Activated CD4-positive, alpha-beta T cell treated with anti-CD3 and anti-CD28 coated beads, Interleukin-2, amount 10 ng/mL, durations not matched to agents 24 days and 14 days (primary cell): ENCODE results near the gene RAB5IF. TPM values are rescaled to one million over a fixed set of nuclear protein-coding genes. Genes with fewer than 3 reads are reported as not detected.
"Not testable (repeated sequence)": the region's sequence is repeated elsewhere in the genome, so short reads cannot be mapped to it uniquely, and the experiment has no call there.

Experiments used
- DNase-seq: peaks from one replicate; pipeline ENCODE4 v3.0.0; 2022
- H3K27ac Mint-ChIP-seq: one replicate; pipeline ENCODE4 v1.8.0; 2022; ENCODE audit warnings: mild to moderate bottlenecking, mixed read lengths
- H3K27me3 Mint-ChIP-seq: one replicate; pipeline ENCODE4 v1.8.0; 2022; ENCODE audit warnings: mixed read lengths
- H3K36me3 Mint-ChIP-seq: one replicate; pipeline ENCODE4 v1.8.0; 2022; ENCODE audit warnings: low read depth, mild to moderate bottlenecking, mixed read lengths
- H3K4me1 Mint-ChIP-seq: one replicate; pipeline ENCODE4 v1.8.0; 2021; ENCODE audit warnings: mixed read lengths
- H3K4me3 Mint-ChIP-seq: one replicate; pipeline ENCODE4 v1.8.0; 2022; ENCODE audit warnings: mild to moderate bottlenecking, moderate library complexity, mixed read lengths
- H3K9me3 Mint-ChIP-seq: one replicate; pipeline ENCODE4 v1.8.0; 2021; ENCODE audit warnings: mixed read lengths
- intact Hi-C: fragments of 100-400 bp; cut with micrococcal nuclease; formaldehyde crosslinking; loops from one replicate; pipeline ENCODE4 v1.15.1; 2023
- total RNA-seq: library from RNA; stranded (reverse); gene quantifications from 2 replicates; pipeline ENCODE4 v1.2.3, GENCODE V29; 2022

RAB5IF gene
- total RNA-seq, 1 donor from 2014 or later, result 122 TPM

DNA sequence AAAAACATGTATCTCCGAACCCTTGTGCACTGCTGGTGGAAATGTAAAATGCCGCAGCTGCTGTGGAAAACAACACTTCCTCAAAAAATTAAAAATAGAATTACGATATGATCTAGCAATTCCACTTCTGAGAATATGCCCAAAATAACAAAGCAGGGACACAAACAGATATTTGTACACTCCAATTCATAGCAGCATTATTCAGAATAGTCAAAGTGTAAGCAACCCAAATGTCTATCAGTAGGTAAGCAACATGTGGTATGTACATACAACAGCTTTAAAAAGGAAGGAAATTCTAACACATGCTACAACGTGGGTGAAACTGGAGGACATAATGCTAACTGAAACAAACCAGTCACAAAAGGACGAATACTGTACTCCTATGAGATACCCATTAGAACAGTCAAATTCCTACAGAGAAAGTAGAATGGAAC, 5.7 kb upstream of the RAB5IF start:
- H3K4me1 Mint-ChIP-seq, result peaks cover 22% of the 10 kb centered on the region
- H3K27ac Mint-ChIP-seq, result peak overlapping the region; percentile 64
- H3K4me3 Mint-ChIP-seq, result no peak overlapping the region
- intact Hi-C loops, result loop anchor here (10.0 kb wide), 1 partner anchor 135 kb away; no protein-coding TSS in a partner anchor
- H3K36me3 Mint-ChIP-seq, result peaks cover 14% of the 10 kb centered on the region
- no peaks in the 10 kb centered on the region for H3K27me3 Mint-ChIP-seq
- no peak for DNase-seq
- H3K9me3 Mint-ChIP-seq, result no peaks in the 10 kb centered on the region

DNA sequence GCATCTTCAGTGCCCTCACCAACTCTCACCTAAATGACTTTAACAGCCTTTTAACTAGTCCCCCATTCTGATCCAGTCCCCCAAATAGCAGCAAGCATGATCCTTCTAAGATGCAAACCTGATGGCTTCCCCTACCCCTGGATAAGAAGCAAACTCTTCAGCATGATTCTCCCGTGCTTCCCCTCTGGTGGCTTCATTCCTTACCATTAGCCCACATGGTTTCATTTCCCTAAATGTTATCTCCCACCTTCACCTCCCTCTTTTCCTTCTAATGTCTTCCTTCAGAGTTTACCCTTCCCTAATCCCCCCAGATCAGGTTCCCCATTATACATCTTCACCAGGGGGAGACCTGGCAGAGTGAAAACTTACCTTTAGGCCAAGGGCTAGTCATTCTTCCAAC, 4.0 kb upstream of the RAB5IF start:
- peak overlapping the region; percentile 27 for H3K27ac Mint-ChIP-seq
- H3K4me1 Mint-ChIP-seq, result peaks cover 17% of the 10 kb centered on the region
- peaks cover 12% of the 10 kb centered on the region for H3K36me3 Mint-ChIP-seq
- H3K9me3 Mint-ChIP-seq, result no peaks in the 10 kb centered on the region
- intact Hi-C loops, result loop anchor here (10.0 kb wide), 1 partner anchor 137 kb away; no protein-coding TSS in a partner anchor
- no peaks in the 10 kb centered on the region for H3K27me3 Mint-ChIP-seq
- no peak overlapping the region for H3K4me3 Mint-ChIP-seq
- DNase-seq, result no peak

DNA sequence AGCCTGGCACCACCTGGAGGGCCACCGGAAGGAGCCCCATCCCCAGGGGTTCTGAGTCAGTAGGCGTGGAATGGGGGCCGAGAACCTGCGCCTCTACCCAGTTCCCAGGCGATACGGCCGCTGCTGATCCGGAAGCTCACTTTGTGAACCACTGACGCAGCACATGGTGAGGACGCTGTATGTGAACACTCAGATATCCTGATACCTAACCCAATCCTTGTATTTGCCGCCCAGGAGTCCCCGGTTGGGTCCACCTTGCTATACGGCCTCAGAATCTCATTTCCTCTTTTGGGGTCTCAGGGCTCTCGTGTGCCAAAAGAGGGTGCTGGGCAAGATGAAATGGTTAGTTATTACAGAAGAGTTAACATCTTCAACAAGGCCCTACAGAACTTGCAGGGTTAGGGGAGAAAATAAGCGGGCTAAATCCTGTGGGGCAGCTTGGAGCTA, 604 bp upstream of the RAB5IF start:
- H3K27me3 Mint-ChIP-seq, result no peaks in the 10 kb centered on the region
- H3K4me3 Mint-ChIP-seq, result peak overlapping the region; percentile 100
- DNase-seq, result peak; percentile 85
- no peaks in the 10 kb centered on the region for H3K9me3 Mint-ChIP-seq
- peaks cover 24% of the 10 kb centered on the region for H3K4me1 Mint-ChIP-seq
- H3K36me3 Mint-ChIP-seq, result peaks cover 33% of the 10 kb centered on the region
- intact Hi-C loops, result loop anchor here (1.0 to 10.0 kb wide), 8 partner anchors 10 to 167 kb away; partner anchors contain the start of genes DSN1, NDRG3 and TGIF2
- peak overlapping the region; percentile 98 for H3K27ac Mint-ChIP-seq

DNA sequence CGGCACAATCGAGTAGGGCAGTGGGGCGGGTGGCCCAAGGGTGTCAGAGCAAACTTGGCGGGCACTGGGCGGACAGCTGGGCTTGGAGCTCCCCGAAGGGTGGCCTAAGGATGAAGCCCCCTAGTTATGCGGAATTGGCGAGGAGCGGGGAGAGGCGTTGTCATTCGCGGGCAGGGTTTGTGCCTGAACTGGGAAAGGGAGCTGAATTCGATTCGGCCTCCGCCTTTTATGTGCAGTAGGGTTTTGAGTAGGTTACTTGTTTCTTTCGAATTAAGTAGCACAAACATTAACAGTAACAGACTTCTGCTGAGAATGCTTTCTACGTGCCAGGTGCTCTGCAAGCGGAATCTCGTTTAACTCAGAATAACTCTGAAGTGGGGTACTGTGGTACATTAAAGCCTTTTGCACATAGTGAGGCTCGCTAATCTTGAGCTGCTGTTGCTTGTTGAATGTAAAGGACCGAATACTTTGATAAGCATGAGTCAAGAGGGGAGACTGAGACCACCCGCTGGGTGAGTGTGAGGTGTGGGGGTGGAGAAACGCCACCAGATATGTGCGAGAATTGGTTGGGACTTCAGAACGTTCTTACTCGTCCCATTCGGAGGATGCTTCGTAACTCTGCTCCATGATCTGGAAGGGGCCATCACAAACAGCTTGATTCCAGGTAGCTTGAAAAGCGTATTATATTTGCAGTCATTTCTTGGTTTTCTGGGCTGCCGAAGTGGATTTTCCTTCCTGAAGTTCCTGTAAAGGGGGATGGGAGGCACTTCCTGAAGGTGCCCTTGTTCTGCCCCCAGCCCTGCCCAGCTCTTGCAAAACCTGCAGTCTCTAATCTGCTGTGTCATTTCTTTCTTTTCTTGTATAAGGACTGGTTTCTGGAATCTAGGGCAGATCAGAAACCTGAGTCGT, 833 bp downstream of the RAB5IF start:
- no peaks in the 10 kb centered on the region for H3K27me3 Mint-ChIP-seq
- DNase-seq, result peak; percentile 71
- H3K4me1 Mint-ChIP-seq, result peaks cover 21% of the 10 kb centered on the region
- peak overlapping the region; percentile 100 for H3K4me3 Mint-ChIP-seq
- peak overlapping the region; percentile 94 for H3K27ac Mint-ChIP-seq
- no peaks in the 10 kb centered on the region for H3K9me3 Mint-ChIP-seq
- intact Hi-C loops, result loop anchor here (5.0 to 10.0 kb wide), 2 partner anchors 142 to 166 kb away; partner anchors contain the start of gene DSN1
- H3K36me3 Mint-ChIP-seq, result peaks cover 43% of the 10 kb centered on the region

DNA sequence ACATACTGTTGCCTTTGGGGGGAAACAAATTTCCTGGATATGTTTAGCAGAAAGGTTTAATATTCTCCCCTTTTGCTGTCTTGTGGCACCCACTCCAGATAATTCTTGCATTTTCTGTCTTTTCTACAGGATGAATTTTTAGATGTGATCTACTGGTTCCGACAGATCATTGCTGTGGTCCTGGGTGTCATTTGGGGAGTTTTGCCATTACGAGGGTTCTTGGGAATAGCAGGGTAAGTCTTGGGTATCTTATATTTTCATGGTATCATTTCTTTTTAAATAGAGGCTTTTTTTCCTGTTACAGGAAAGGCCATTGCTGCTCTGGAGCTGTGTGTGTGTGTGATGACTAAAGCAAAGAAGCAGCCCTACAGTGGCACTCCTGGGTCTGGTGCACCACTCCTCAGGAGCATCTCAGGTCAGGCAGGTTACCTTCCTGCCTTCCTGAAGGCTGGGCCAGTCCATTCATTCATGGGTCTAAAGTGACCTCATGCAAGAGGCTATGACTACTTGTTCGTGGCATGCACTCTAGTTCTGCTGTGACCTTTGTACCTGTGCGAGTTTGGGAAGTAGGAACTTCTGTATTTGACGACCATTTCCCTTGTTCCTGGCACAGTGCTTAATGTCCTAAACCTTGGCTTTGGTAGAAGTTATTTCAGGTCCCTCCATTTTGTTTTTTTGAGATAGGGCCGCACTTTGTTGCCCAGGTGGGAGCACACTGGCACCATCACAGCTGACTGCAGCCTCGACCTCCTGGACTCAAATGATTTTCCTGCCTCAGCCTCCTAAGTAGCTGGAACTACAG, 2.2 kb downstream of the RAB5IF start:
- peak overlapping the region; percentile 100 for H3K4me3 Mint-ChIP-seq
- H3K36me3 Mint-ChIP-seq, result peaks cover 55% of the 10 kb centered on the region
- no peaks in the 10 kb centered on the region for H3K27me3 Mint-ChIP-seq
- intact Hi-C loops, result loop anchor here (5.0 to 10.0 kb wide), 2 partner anchors 143 to 165 kb away; partner anchors contain the start of gene DSN1
- peaks cover 20% of the 10 kb centered on the region for H3K4me1 Mint-ChIP-seq
- no peak for DNase-seq
- peak overlapping the region; percentile 70 for H3K27ac Mint-ChIP-seq
- H3K9me3 Mint-ChIP-seq, result no peaks in the 10 kb centered on the region

DNA sequence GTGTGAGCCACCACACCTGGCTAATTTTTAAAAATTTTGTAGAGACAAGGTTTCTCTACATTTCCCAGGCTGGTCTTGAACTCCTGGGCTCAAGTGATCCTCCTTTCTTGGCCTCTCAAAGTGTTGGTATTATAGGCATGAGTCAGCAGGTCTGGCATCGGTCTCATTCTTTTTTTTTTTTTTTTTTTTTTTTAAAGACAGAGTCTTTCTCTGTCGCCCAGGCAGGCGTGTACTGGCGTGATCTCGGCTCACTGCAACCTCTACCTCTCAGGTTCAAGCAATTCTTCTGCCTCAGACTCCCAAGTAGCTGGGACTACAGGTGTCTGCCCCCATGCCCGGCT, 2.8 kb downstream of the RAB5IF start:
- H3K4me3 Mint-ChIP-seq, H3K27ac Mint-ChIP-seq, H3K27me3 Mint-ChIP-seq, H3K9me3 Mint-ChIP-seq, DNase-seq: not testable (repeated sequence)
- H3K36me3 Mint-ChIP-seq, result peaks cover 59% of the 10 kb centered on the region
- peaks cover 22% of the 10 kb centered on the region for H3K4me1 Mint-ChIP-seq
- intact Hi-C loops, result loop anchor here (5.0 to 10.0 kb wide), 2 partner anchors 144 to 164 kb away; partner anchors contain the start of gene DSN1

DNA sequence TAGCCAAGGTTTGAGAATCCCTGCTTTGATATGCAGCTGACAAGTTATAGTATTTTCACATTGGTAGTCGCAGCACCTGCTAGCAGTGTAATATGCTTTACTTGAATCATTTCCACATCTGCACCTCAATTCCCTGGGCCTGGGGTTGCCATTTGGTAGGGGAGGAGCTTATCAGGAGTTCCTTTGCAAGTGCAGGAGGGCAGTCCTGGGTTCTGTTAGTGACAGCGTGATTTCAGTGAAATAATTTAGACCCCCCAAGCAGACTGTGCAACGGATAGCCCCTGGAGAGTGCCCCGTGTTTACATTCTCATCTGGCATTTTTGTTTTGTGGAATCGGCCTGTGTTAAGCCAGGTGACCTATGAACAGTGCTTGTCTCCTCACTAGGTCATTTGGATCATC, 6.0 kb downstream of the RAB5IF start:
- H3K27ac Mint-ChIP-seq, result no peak overlapping the region
- intact Hi-C loops, result loop anchor here (2.0 kb wide), 1 partner anchor 33 kb away; no protein-coding TSS in a partner anchor
- H3K9me3 Mint-ChIP-seq, result no peaks in the 10 kb centered on the region
- peaks cover 73% of the 10 kb centered on the region for H3K36me3 Mint-ChIP-seq
- no peaks in the 10 kb centered on the region for H3K27me3 Mint-ChIP-seq
- no peak overlapping the region for H3K4me3 Mint-ChIP-seq
- DNase-seq, result no peak
- peaks cover 20% of the 10 kb centered on the region for H3K4me1 Mint-ChIP-seq

DNA sequence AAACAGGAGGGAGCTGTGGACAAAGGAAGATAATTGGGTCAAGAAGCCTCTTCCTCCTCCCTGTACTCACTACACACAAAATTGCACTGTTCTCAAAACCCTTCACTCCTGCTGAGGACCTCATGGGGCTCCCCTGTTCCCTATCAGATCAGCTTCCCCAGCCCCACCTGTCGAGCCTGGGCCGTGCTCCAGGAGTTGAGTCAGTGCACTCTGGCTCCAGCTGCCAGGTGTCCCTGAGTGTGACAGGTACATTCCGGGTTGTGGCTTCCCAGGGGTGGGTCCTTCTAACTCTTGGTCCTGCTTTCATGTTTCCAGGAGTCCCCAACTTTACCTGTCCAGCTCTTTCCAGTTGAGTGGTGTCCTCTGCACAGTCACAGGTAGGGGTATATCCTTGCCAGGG, 8.4 kb downstream of the RAB5IF start:
- Mint-ChIP-seq H3K9me3 (no peaks in the 10 kb centered on the region), H3K36me3 (peaks cover 54% of the 10 kb centered on the region), H3K27ac (no peak overlapping the region), H3K4me3 (no peak overlapping the region), H3K4me1 (peaks cover 11% of the 10 kb centered on the region), H3K27me3 (no peaks in the 10 kb centered on the region)
- DNase-seq, result no peak
- intact Hi-C loops, result loop anchor here (2.0 kb wide), 1 partner anchor 31 kb away; no protein-coding TSS in a partner anchor

DNA sequence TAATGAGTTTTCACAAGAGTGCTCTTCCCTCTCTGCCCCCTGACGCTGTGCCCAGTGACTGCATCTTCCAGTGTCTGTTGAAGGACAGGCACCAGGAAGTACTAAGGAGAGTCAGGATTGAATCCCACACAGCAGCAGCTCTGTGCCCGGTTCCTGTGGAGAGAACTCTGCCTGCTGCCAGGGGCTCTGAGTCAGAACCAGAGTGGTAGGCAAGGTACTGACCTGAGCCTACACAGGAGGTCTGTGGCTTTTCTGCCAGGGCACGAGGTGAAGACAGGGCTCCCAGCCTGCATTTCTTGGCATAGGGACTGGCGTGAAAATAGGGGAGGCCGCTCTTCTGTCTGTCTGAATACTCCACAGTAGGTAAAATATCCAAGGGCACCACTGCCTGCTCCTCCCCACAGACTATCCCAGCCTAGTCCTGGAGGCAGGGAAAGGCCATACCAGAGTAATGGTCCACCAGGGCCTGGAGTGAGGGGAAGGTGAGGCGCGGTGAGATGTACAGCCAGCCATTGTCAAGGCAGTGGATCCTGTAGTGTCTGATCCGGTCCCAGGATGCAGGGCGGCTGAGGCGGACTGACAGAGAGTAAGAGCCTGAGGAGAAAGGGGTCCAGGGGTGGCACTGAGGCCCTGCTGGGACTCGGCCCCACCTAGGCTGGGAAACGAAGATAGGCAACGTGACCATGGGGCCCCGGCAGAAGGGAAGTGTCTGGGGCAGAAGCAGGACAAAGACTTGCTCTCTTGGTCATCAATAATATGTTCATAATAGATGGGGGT, 9.4 kb downstream of the RAB5IF start:
- Mint-ChIP-seq H3K36me3 (peaks cover 46% of the 10 kb centered on the region), H3K4me3 (no peak overlapping the region), H3K9me3 (no peaks in the 10 kb centered on the region), H3K27ac (peak overlapping the region; percentile 20), H3K27me3 (no peaks in the 10 kb centered on the region), H3K4me1 (peaks cover 11% of the 10 kb centered on the region)
- intact Hi-C loops, result no loop called here
- DNase-seq, result no peak

DNA sequence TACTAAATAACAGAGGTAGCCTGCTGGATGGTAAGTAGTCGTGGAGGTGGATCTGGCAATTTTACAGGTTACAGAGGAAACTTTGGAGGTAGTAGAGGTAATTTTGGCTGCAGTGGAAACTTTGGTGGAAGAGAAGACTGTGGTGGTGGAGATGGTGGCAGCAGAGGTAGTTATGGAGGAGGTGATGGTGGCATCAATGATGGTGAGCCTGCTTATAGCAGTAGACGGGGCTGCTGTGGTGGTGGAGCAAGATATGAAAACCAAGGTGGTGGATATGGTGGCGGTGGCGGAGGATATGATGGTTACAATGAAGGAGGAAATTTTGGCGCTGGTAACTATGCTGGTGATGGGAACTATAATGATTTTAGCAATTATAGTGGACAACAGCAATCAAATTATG, 15.3 kb downstream of the RAB5IF start:
- Mint-ChIP-seq H3K4me1 (peaks cover 16% of the 10 kb centered on the region), H3K4me3 (no peak overlapping the region), H3K27me3 (no peaks in the 10 kb centered on the region), H3K27ac (no peak overlapping the region), H3K9me3 (no peaks in the 10 kb centered on the region), H3K36me3 (peaks cover 39% of the 10 kb centered on the region)
- intact Hi-C loops, result no loop called here
- no peak for DNase-seq

DNA sequence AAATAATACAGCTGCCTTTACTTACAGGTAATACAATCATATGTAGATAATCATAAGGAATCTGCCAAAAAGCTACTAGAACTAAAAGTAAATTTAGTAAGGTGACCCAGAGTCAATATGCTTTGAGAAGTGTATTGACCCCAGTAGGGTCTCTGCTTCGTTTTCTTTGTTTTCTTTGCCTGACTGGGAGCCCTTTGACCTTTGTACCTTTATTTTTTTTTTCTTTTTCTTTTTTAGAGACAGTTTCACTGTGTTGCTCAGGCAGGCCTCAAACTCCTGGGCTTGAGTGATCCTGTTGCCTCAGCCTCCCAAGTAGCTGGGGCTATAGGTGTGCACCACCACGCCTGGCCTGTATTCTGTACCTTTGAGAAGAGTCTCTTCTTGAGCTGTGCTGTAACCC, 17.9 kb downstream of the RAB5IF start:
- DNase-seq, result no peak
- H3K9me3 Mint-ChIP-seq, result no peaks in the 10 kb centered on the region
- no peak overlapping the region for H3K27ac Mint-ChIP-seq
- intact Hi-C loops, result no loop called here
- peaks cover 21% of the 10 kb centered on the region for H3K4me1 Mint-ChIP-seq
- H3K36me3 Mint-ChIP-seq, result peaks cover 56% of the 10 kb centered on the region
- no peak overlapping the region for H3K4me3 Mint-ChIP-seq
- no peaks in the 10 kb centered on the region for H3K27me3 Mint-ChIP-seq

DNA sequence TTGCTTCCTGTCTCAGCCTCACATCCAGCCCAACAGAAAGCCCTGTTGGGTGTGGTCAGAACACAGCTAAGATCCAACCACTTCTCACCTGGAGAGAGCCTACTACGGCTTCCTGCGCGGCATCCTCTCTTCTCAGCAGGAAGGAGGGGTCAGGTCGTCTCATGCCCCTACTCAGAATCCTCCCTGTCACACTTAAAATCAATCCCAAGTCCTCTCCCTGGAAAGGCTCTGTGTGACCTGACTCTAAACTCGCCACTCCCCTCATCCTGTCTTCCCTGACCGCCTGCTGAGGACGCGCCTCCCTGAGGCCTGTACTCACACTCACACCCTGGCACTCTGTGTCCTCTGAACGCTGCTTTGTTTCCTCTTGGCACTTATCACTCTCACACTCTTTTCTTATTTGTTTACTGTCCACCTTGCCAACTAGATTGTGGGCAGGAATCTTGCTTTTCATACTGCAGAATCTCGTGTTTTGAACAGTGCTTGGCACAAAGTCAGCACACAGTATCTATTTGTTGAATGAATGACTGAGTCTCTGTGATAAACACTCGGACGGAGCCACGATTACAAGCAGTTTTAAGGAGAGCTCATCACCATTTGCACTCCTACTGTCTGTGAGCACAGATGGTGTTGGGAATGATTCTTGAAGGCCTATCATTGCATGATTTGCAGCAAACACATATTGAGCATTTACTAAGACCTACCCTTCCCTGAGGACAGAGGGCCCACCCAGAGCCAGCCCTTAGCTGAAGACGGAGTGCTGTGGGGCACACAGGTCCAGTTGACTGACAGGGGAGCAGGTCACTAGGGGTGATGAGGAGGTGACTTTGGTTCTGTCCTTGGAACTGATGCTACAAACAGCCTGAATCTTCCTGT, 18.7 kb downstream of the RAB5IF start:
- Mint-ChIP-seq H3K27ac (peak overlapping the region; percentile 27), H3K4me1 (peaks cover 24% of the 10 kb centered on the region), H3K36me3 (peaks cover 60% of the 10 kb centered on the region), H3K9me3 (no peaks in the 10 kb centered on the region), H3K27me3 (no peaks in the 10 kb centered on the region), H3K4me3 (no peak overlapping the region)
- DNase-seq, result no peak
- intact Hi-C loops, result no loop called here
